SW 1271 (cell line): Measurements from ENCODE around the gene NACC1.
A peak's percentile ranks its signal among the peaks of the same experiment; 100 is the strongest.

ENCODE experiments used
- DNase-seq, 2 experiments: peaks; one replicate each; lab custom pipeline; 2025; lab: John Stamatoyannopoulos, UW

NACC1 gene

GRCh38 chr19:13117772-13118423, at the start of gene NACC1:
Gene NACC1, plus strand, starts transcription at chr19:13118264. Its CDS starts 16,944 bp downstream, at chr19:13135208.
- peak; percentile 51 to 81 for DNase-seq

GRCh38 chr19:13069415-13070359, 48.4 kb upstream of the NACC1 start:
- DNase-seq = no peak

- no peak for DNase-seq
Measured at GRCh38 chr19:13070425-13071140, 47.5 kb upstream of the NACC1 start.

- no peak for DNase-seq
Measured at GRCh38 chr19:13071444-13072187, 46.4 kb upstream of the NACC1 start.

- no peak for DNase-seq
Measured at GRCh38 chr19:13072188-13072908, 45.7 kb upstream of the NACC1 start.

- no peak for DNase-seq
Measured at GRCh38 chr19:13073263-13073662, 44.8 kb upstream of the NACC1 start.

GRCh38 chr19:13074378-13074777, 43.7 kb upstream of the NACC1 start:
- DNase-seq = no peak

- DNase-seq = no peak
Measured at GRCh38 chr19:13076320-13076719, 41.7 kb upstream of the NACC1 start.

GRCh38 chr19:13076787-13077186, 41.3 kb upstream of the NACC1 start:
- DNase-seq = no peak

GRCh38 chr19:13077240-13077639, 40.8 kb upstream of the NACC1 start:
- DNase-seq = no peak

- DNase-seq = no peak
Measured at GRCh38 chr19:13078381-13078780, 39.7 kb upstream of the NACC1 start.

GRCh38 chr19:13078897-13079541, 39.0 kb upstream of the NACC1 start:
- DNase-seq = no peak

GRCh38 chr19:13079542-13079986, 38.5 kb upstream of the NACC1 start:
- no peak for DNase-seq

- DNase-seq = peak in 1 of 2 experiments; percentile 15
Measured at GRCh38 chr19:13082192-13083007, 35.7 kb upstream of the NACC1 start.

GRCh38 chr19:13083008-13083404, 35.1 kb upstream of the NACC1 start:
- DNase-seq = no peak

GRCh38 chr19:13083627-13084026, 34.4 kb upstream of the NACC1 start:
- DNase-seq = no peak

GRCh38 chr19:13085666-13086065, 32.4 kb upstream of the NACC1 start:
- no peak for DNase-seq

- no peak for DNase-seq
Measured at GRCh38 chr19:13086341-13086740, 31.7 kb upstream of the NACC1 start.

- DNase-seq = no peak
Measured at GRCh38 chr19:13087295-13087694, 30.8 kb upstream of the NACC1 start.
